Esophagus muscularis mucosa (tissue), 4 donors: ENCODE results near the gene ATP6V1F.

Source experiments
- CTCF ChIP-seq, 3 experiments: fragments of 200-600 bp in 2 of 3; fragments of 450-650 bp in 1 of 3; sonication (generic) in 2 of 3; IDR thresholded peaks; one replicate each; pipeline ENCODE4 v1.5.1; 2017 to 2019; ENCODE audit warnings: antibody characterized with exemption in 3 of 3, mild to moderate bottlenecking in 2 of 3, moderate library complexity in 1 of 3
- EP300 ChIP-seq: sonication (generic); formaldehyde crosslinking; IDR thresholded peaks from one replicate; pipeline ENCODE4 v1.6.1; 2017; ENCODE audit warnings: antibody characterized with exemption
- POLR2A ChIP-seq: fragments of 450-650 bp; IDR thresholded peaks from one replicate; pipeline ENCODE4 v1.6.1; 2017; ENCODE audit warnings: antibody characterized with exemption, moderate library complexity, mild to moderate bottlenecking, low read depth
- POLR2AphosphoS5 ChIP-seq, 2 donors: sonication (generic); formaldehyde crosslinking; IDR thresholded peaks; one replicate each; pipeline ENCODE4 v1.6.1; 2017; ENCODE audit warnings: antibody characterized with exemption in 2 of 2

- no peak for TF ChIP-seq CTCF (IDR thresholded peaks at IDR 0.05)
- TF ChIP-seq POLR2AphosphoS5 (IDR thresholded peaks at IDR 0.05): no peak
- no peak for TF ChIP-seq POLR2A
- TF ChIP-seq EP300: no peak
These were observed 27.9 kb downstream of the ATP6V1F start for GRCh38 chr7:128890306-128891109.
